Loucy (cell line): Measurements from ENCODE around the gene NTRK1.

Experiments
- CTCF ChIP-seq: fragments of 200-600 bp; sonication (generic); conservative IDR thresholded peaks from 2 replicates; pipeline ENCODE4 v1.5.1; 2014; ENCODE audit warnings: mild to moderate bottlenecking, antibody characterized with exemption, low read length
- EZH2phosphoT487 ChIP-seq: fragments of 200-600 bp; IDR thresholded peaks from 2 replicates; pipeline ENCODE4 v1.6.1; 2018; ENCODE audit warnings: antibody characterized with exemption, mild to moderate bottlenecking, moderate library complexity, borderline replicate concordance

GRCh38 chr1:156875341-156875615 lies 14.6 kb downstream of the NTRK1 start:
- no peak for TF ChIP-seq CTCF
- TF ChIP-seq EZH2phosphoT487, result no peak
